Measurements from ENCODE around the gene PCCA. TPM values are rescaled to one million over a fixed set of nuclear protein-coding genes. Genes with fewer than 3 reads are reported as not detected.

Gene PCCA
- total and polyA plus RNA-seq, 2 donors (not counting 1 experiment from before 2014, with no cell fraction given), result 4.8 to 17.4 TPM

- H4K20me1 ChIP-seq (ENCODE audit: control insufficient read depth, insufficient read depth, low read length, poor library complexity, severe bottlenecking), result no peaks in the 10 kb centered on the region
- no peaks in the 10 kb centered on the region for H3K4me1 ChIP-seq (ENCODE audit: control insufficient read depth in 2 of 2, insufficient read depth in 2 of 2, low read length in 2 of 2)
- no peak for ATAC-seq (ENCODE audit: low read depth)
- TF ChIP-seq, protein P1, sequence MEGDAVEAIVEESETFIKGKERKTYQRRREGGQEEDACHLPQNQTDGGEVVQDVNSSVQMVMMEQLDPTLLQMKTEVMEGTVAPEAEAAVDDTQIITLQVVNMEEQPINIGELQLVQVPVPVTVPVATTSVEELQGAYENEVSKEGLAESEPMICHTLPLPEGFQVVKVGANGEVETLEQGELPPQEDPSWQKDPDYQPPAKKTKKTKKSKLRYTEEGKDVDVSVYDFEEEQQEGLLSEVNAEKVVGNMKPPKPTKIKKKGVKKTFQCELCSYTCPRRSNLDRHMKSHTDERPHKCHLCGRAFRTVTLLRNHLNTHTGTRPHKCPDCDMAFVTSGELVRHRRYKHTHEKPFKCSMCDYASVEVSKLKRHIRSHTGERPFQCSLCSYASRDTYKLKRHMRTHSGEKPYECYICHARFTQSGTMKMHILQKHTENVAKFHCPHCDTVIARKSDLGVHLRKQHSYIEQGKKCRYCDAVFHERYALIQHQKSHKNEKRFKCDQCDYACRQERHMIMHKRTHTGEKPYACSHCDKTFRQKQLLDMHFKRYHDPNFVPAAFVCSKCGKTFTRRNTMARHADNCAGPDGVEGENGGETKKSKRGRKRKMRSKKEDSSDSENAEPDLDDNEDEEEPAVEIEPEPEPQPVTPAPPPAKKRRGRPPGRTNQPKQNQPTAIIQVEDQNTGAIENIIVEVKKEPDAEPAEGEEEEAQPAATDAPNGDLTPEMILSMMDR (IDR thresholded peaks at IDR 0.05), result no peak
- no peak for TF ChIP-seq EZH2 (IDR thresholded peaks at IDR 0.05; ENCODE audit: borderline replicate concordance, insufficient read depth, low read depth, low read length, poor library complexity, severe bottlenecking)
- WGBS (ENCODE audit: insufficient coverage), result no CpG with 5 or more reads among the region's 1 CpG
- Mint-ChIP-seq H3K4me3 (no peak overlapping the region), H3K4me1 (no peaks in the 10 kb centered on the region), H3K27ac (no peak overlapping the region), H3K27me3 (no peaks in the 10 kb centered on the region), H3K9me3 (ENCODE audit: insufficient read depth) (peaks cover 8% of the 10 kb centered on the region)
- no peaks in the 10 kb centered on the region for H3K36me3 ChIP-seq (replicated peaks in 1 of 2; ENCODE audit: control extremely low read depth in 1 of 2, control insufficient read depth in 1 of 2, extremely low read depth in 1 of 2, insufficient read depth in 2 of 2, low read length in 1 of 2)
- H3K9me3 ChIP-seq (ENCODE audit: control extremely low read depth in 1 of 3, control insufficient read depth in 2 of 3, insufficient read depth in 1 of 3, low read length in 2 of 3), result peaks cover 0 to 15% (median 13%) of the 10 kb centered on the region in 3 donors
- H3K27ac ChIP-seq (ENCODE audit: low read length in 2 of 2), result no peak overlapping the region
- H3K9ac ChIP-seq (ENCODE audit: low read length), result no peak overlapping the region
- H2AFZ ChIP-seq (ENCODE audit: insufficient read depth, low read depth, low read length, poor library complexity, severe bottlenecking), result no peak overlapping the region
- no peak for DNase-seq
- H3K27me3 ChIP-seq (replicated peaks in 1 of 4; ENCODE audit: control extremely low read depth in 1 of 4, control insufficient read depth in 3 of 4, insufficient read depth in 4 of 4, low read length in 3 of 4), result no peaks in the 10 kb centered on the region
- ChIA-PET CTCF (no interaction called here), POLR2A (no interaction called here)
- no peaks in the 10 kb centered on the region for H3K79me2 ChIP-seq (ENCODE audit: control insufficient read depth, insufficient read depth, low read length)
- H3K4me3 ChIP-seq (ENCODE audit: control extremely low read depth in 1 of 5, extremely low read depth in 1 of 5, insufficient read depth in 1 of 5, low read depth in 2 of 5, low read length in 4 of 5), result no peak overlapping the region
- intact Hi-C loops (cut with micrococcal nuclease), result no loop called here
- H3K4me2 ChIP-seq (replicated peaks; ENCODE audit: low read depth, low read length, poor library complexity, severe bottlenecking), result no peak overlapping the region
These were observed 310.6 kb downstream of the PCCA start for GRCh38 chr13:100399455-100399854.

GRCh38 chr13:100403675-100404074, 314.8 kb downstream of the PCCA start:
- DNase-seq, result no peak
- Histone ChIP-seq H3K36me3 (replicated peaks in 1 of 2; ENCODE audit: control extremely low read depth in 1 of 2, control insufficient read depth in 1 of 2, extremely low read depth in 1 of 2, insufficient read depth in 2 of 2, low read length in 1 of 2) (no peaks in the 10 kb centered on the region), H3K9me3 (ENCODE audit: control extremely low read depth in 1 of 3, control insufficient read depth in 2 of 3, insufficient read depth in 1 of 3, low read length in 2 of 3) (peaks cover 1 to 42% (median 40%) of the 10 kb centered on the region in 3 donors), H3K27ac (ENCODE audit: low read length in 2 of 2) (no peak overlapping the region), H3K9ac (ENCODE audit: low read length) (no peak overlapping the region), H3K4me2 (replicated peaks; ENCODE audit: low read depth, low read length, poor library complexity, severe bottlenecking) (no peak overlapping the region), H3K4me1 (ENCODE audit: control insufficient read depth in 2 of 2, insufficient read depth in 2 of 2, low read length in 2 of 2) (no peaks in the 10 kb centered on the region), H3K79me2 (ENCODE audit: control insufficient read depth, insufficient read depth, low read length) (no peaks in the 10 kb centered on the region), H4K20me1 (ENCODE audit: control insufficient read depth, insufficient read depth, low read length, poor library complexity, severe bottlenecking) (no peaks in the 10 kb centered on the region), H3K27me3 (replicated peaks in 1 of 4; ENCODE audit: control extremely low read depth in 1 of 4, control insufficient read depth in 3 of 4, insufficient read depth in 4 of 4, low read length in 3 of 4) (no peaks in the 10 kb centered on the region), H2AFZ (ENCODE audit: insufficient read depth, low read depth, low read length, poor library complexity, severe bottlenecking) (no peak overlapping the region), H3K4me3 (ENCODE audit: control extremely low read depth in 1 of 5, extremely low read depth in 1 of 5, insufficient read depth in 1 of 5, low read depth in 2 of 5, low read length in 4 of 5) (no peak overlapping the region)
- Mint-ChIP-seq H3K9me3 (ENCODE audit: insufficient read depth) (peaks cover 13% of the 10 kb centered on the region), H3K4me1 (no peaks in the 10 kb centered on the region), H3K27me3 (no peaks in the 10 kb centered on the region), H3K27ac (no peak overlapping the region), H3K4me3 (no peak overlapping the region)
- intact Hi-C loops (cut with micrococcal nuclease), result no loop called here
- 95% methylated on average over 5 of the region's 6 CpGs for WGBS (ENCODE audit: insufficient coverage)
- ChIA-PET POLR2A (no interaction called here), CTCF (no interaction called here)
- ATAC-seq (ENCODE audit: low read depth), result no peak
- TF ChIP-seq, protein P1 (IDR thresholded peaks at IDR 0.05), result no peak
- no peak for TF ChIP-seq EZH2 (IDR thresholded peaks at IDR 0.05; ENCODE audit: borderline replicate concordance, insufficient read depth, low read depth, low read length, poor library complexity, severe bottlenecking)
